NCI-H1436 (cell line): ENCODE data around the gene TMED10.
"Not testable (repeated sequence)": the region's sequence is repeated elsewhere in the genome, so short reads cannot be mapped to it uniquely, and the experiment has no call there.

Experiments used
- DNase-seq: peaks from one replicate; lab custom pipeline; 2025; lab: John Stamatoyannopoulos, UW

Gene TMED10

DNA sequence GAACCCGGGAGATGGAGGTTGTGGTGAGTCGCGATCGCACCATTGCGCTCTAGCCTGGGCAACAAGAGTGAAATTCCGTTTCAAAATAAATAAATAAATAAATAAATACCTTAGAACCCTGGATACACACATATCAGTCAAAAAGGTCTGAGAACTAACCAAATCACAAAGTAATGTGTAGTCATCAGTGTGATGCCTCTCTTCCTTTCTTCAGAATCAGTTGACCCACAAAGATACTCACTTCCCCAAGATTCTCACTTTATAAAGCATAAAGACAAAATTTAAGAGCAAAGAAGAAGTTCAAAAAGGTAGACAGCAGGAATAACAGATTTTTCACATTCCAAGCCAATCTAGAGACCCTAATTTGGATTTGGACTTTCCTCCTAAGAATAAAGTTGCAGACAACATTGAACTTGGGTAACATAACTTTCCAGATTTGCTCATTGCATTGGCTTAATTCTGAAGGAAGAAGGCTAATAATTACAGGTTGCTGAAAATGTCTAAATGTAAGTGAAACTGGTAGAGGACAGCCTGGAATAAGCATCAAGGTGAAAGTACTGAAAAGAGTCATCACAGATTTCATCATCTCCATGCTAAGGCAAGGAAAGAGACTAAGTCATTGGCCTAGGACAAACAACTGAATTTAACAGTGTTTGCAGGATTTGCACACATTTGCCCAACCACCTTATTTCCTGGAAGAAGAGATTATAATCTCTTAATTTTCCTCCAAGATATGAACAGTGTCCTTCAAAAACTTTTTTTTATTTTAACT is 17.4 kb downstream of the TMED10 start:
- no peak for DNase-seq

DNA sequence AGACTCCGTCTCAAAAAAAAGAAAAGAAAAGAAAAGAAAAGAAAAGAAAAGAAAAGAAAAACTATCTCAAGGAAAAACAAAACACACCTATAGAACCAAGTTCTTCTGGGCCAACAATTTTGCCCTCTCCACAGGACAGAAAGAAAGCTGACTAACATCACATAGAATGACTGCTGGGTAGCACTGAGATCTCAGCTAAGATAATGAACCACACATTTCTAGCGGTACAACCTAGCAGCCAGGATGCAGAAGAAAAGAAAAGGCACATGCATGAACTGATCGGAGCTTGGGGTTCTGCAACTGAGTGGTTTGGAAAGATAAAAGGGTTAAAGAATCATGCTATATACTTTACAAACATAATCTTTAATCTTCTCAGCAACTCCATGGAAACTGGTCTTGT is 19.5 kb downstream of the TMED10 start:
- DNase-seq: no peak

DNA sequence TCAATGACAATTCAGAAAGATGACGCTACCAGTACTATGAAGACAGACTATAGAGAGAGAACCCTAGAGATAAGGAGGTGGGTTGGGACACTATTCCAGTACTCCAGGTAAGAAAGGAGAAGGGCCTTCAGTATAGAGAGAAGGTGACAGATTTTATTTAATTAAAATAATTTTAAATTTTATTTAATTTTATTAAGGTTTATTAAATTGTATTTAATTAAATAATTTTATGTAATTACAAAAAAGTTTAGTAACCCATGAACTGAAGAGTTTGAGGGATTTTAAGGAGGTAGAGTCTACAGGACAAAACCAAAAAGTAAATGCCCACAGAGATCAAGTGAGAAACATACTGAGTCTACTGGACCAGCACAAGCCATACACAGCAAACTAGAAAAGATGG is 20.3 kb downstream of the TMED10 start:
- DNase-seq: no peak

DNA sequence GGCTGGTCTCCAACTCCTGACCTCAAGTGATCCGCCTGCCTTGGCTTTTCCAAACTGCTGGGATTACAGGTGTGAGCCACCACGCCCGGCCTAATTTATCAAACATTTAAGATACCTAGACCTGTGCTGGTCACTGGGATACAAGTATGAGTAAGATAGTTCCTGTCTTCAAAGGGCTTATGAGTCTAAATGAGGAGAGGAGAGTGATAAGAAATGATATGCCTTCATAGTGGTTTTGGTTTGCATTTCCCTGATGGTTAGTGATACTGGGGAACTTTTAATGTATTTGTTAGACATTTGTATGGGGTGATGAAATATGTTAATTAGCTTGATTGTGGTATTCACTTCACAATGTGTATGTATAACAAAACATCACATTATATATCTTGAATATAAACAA is 21.2 kb downstream of the TMED10 start:
- DNase-seq: no peak

DNA sequence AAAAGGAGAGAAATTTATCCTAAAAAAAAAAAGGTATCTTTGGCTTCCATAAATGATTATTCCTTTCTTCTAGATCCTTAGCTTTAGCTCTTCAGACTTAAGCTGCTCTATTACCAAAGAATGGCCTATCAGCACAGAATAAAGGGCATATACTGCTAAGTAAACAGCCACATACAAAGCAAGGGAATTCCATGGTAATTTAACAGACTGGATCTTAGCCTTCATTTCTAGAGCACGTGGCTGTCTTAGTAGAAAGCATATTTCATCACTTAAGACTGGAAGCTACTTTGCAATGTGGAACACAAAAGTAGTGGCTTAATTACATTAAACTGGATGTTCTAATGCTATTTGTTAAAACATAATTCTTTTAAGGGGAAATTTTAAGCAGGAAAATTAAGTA is 23.1 kb downstream of the TMED10 start:
- no peak for DNase-seq

DNA sequence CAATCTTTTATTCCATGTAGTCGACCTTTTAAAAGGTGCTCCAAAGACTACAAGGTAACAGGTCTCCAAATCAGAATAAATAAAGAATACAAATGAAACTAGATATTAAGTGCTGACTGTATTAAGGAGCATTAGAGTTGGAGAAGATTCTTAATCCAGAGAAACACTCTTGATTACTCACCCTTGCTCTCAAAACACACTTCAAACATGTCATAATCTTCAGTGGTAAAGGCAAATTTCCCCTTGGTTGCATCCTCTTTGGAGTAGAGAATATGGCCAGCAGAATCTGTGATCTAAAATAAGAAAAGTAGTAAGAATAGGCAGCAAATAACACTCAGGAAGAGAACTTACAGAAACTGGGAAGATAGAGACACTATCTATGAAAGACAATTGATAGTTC is 24.6 kb downstream of the TMED10 start:
- no peak for DNase-seq

DNA sequence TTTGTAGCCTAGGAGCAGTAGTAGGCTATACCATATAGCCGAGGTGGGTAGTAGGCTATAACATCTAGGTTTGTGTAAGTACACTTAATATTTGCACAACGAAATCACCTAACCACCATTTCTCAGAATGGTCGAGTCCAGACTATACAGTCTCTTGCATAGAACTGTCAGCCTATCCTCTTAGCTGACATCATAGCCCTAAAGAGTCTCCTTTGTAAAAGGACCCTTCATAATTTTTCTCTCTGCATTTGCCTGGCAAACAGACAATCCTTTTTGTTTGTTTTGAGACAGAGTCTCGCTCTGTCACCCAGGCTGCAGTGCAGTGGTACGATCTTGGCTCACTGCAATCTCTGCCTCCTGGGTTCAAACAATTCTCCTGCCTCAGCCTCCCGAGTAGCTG is 25.8 kb downstream of the TMED10 start:
- DNase-seq: not testable (repeated sequence)

DNA sequence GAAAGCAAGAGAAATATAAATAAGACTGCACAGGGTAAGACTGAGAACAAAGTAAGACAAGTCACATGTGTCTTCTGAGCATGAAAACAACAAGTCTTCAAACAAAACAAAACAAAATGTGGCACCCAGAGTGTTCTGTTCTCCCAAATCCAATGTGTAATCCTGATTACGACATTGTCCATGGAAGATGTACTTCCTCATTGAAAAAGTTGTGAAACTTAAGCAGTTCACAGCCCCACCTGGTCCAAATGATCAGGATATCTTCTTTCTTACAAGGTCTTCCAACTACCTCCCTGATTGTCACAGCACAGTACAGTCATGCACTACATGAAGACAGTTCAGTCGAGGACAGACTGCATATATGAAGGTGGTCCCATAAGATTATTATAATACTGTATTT is 26.3 kb downstream of the TMED10 start:
- no peak for DNase-seq

DNA sequence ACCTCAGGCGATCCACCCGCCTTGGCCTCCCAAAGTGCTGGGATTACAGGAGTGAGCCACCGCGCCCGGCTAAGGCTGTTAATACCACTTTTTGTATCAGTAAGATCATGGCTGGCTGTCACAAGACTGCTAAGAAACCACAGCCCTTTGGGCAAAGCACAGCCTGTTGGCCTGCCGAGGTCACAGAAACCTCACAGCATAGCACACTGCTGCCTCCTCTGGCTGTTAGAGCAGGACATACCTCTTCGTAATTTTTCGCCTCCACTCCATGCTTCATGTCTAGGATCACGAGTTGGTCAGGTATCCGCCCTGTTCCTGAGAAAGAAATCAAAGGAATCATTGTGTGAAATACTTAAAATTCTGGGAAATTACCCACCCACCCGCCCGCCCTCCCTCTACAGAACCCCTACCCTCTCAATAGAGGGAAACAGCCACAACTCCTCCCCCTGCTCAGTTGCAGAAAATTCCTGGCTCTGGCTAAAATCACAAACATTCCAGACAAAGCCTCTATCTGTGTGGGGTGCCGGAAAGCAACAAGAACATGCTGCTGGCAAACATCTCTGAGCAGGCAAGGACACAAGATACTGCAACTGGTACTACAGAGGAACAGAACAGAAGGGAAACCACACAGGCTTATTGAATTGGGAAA is 28.9 kb downstream of the TMED10 start:
- no peak for DNase-seq

DNA sequence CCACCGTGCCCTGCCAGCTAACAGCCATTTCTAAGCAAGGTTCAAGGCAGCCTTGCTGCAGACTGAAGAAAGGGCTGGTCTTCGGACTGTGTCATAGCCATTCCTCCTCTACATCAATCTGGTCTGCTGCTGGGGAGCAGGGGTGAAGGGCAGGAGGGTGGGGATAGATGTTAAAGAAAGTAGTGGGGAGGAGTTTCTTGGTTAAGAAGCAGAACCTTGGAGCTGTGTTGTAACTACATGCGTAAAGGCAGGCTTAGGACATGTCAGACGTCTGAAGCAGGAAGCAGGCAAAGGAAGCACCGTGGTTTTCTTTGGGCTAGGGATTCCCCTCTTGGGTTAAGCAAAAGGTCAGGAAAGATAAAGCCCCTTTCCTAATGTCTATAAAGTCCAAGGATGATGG is 31.5 kb downstream of the TMED10 start:
- DNase-seq: no peak

DNA sequence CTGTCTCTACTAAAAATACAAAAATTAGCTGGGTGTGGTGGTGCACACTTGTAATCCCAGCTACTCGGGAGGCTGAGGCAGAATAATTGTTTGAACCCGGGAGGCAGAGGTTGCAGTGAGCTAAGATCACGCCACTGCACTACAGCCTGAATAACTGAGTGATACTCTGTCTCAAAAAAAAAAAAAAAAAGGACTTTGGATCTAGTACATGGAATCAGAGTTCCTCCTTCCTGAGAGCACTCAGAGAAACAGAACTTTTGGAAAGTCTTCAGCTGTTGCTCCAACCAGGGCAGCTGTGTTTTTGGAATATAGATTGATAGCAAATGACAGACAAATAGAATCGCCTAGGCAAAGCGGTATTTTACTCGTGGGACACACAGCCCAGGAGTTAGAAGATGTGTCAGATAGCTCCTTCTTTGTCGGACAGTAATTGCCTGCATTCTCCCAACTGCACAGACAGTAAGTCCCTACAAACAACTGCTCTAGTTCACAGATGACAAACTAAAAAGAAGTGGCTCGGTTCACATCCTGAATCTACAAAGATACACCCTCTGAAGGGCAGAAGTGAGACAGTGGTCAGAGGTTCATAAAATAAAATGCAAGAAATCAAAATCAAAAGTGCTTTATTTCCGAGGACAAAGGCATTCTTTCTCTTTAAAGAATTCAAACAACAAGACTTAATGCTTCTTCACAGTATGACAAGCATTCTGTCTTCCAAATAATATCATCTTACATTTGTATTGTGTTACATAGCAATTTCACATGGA is 32.5 kb downstream of the TMED10 start:
- no peak for DNase-seq

DNA sequence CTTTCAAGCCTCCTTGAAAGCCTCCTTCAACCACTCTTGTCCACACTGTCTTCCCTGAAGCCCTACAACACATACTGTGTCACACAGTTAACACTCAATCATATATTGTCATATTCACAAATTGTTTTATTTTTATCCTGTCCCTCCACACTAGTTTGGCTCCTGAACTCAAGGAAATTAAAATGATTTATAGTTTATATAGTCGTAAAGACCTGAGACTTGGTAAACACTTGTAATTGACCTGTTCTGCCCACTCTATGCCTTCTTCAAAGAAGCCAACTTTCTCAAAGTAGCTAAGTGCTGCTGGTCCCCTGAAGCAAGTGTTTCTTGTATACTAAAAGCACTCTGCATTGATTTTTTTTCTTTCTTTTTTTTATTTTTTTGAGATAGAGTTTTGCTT is 33.9 kb downstream of the TMED10 start:
- no peak for DNase-seq

DNA sequence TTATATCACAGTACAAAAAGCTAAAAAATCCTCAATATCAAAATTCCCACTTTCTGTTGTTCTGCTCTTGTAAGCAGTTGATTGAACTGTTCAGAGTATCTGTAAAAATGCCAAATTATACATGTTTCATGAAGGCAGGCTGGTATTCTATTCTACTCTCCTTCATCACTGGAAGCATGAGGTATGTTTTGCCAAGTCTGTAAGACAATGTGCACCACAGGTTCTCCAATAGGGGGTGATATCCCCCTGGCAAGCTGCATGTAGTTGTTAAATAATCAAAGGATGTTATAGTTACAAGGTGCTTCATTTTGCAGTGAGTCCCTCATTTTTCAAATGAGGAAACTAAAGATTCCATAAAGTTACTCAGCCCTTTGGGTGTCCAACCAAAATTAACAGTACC is 34.4 kb downstream of the TMED10 start:
- no peak for DNase-seq

DNA sequence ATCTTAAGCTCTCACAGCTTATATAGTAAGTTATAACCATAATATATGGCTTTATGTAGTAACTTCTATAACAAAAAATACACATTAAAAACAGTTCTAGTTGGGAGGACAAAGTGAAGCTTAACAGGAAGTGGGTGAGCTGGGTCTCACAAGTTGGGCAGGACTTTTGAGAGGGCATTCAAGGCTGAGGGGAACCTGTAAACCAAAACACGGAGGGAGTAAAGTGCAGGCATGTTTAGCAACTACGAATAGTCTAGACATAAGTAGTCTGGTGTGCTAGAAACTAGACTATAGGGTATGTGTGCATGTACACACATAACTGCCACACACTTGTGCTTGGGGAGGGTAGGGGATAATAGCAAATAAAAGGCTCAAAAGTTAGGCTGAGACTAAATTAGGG is 35.4 kb downstream of the TMED10 start:
- no peak for DNase-seq

DNA sequence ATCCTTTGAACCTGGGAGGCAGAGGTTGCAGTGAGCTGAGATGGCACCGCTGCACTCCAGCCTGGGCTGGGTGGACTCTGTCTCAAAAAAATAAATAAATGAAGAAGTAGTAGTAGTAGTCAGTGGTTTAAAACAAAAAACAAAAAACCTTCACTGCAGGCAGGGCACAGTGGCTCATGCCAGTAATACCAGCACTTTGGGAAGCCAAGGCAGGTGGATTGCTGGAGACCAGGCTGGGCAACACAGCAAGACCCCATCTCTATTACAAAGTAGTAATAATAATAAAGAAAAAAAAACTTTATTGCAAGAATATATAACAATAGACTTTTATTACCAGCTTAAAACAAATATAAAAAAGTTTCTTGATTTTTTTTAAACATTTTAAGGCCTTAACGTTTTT is 35.8 kb downstream of the TMED10 start:
- no peak for DNase-seq

DNA sequence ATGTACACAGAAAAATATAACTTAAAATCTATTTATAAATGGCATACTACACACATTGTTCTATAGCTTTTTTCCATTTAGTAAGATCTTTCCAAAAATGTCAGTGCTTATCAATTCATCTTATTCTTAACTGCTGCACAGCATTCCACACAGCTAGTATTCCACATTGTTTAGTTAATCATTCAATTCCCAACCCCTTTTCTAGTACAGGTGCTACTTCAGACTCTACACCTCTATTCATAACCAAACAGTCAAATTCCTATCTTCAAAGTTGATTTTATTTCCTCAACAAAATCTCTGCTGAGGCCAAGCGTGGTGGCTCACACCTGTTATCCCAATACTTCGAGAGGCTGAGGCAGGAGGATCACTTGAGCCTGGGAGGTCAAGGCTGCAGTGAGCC is 37.2 kb downstream of the TMED10 start:
- DNase-seq: no peak

DNA sequence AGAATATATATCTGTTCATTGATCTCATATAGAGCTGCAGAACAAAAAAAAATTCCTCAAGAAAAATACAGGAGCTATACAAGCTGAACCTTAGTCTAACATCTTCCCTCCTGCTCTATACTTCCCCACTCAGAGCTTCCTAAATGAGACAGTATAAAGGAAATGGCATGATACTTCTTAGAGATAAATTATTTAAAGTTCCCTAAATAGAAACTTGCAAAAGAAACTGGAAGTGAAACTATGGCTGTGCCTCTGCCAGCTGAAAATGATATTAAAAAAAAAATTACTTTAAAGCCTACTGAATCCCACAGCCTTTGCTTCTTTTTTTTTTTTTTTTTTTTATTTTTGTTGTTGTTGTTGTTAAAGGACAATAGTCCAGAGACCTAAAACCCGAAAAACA is 37.9 kb downstream of the TMED10 start:
- no peak for DNase-seq

DNA sequence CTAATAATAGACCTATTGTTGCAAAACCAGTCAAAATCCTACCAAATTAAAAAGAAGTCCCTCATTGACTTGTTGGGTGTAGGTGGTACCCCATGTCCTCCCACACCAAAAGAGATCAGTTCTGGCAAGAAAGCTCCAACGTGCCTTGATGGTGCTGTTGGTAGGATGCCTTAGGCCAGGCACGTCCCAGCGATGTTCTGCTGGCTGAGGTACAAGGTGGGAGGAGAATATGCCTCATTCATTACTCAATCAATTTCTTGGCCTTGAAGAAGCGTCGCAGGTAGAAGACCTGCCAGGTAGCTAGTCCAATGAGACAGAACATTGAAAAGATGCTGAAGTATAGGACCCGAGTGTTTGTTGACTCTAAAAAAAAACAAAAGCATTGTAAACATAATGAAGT is 41.8 kb downstream of the TMED10 start:
- no peak for DNase-seq

DNA sequence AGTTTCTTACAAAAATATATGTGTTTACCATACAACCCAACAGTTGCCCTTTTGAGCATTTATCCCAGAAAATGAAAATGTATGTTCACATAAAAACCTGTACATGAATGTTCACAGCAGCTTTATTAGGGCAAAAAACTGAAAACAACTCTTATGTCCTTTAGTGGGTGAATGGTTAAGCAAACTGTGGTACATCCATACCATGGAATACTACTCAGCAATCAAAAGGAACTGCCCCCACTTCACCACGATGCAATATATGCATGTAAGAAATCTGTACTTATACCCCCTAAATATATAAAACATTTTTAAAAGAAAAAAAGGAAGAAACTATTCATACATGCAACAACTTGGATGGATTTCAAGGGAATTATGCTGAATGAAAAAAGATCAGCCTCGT is 42.8 kb downstream of the TMED10 start:
- no peak for DNase-seq

DNA sequence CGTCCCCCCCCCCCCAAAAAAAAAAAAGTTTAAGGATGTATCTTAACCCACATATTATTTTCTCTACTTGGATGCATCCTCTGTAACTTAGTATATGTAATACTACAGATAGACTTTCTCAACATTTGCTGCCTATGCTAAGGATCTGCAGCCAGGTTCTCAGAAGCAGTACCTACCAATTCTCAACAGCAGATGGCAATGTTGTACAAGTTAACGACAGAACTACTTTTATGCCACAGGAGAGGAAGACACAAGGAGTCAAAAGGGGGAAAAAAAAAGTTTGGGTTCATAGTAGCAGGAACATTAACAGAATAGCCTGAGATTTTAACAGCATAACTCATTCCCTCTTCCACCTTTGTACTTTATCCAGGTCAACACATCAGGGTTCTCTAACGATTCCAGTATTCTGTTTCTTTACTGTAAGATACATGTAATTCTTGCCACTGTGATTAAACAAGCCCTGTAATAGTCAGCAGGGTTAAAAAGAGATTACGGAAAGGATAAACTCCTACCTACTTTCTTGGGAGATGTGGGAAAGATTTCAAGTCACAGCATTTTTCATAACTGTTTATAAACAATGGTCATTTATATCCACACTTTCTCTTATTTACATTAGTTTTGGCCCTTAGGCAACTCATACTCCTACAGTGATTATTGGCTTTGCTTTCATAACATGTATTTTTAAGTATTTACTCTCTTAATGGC is 43.9 kb downstream of the TMED10 start:
- peak; percentile 51 for DNase-seq

DNA sequence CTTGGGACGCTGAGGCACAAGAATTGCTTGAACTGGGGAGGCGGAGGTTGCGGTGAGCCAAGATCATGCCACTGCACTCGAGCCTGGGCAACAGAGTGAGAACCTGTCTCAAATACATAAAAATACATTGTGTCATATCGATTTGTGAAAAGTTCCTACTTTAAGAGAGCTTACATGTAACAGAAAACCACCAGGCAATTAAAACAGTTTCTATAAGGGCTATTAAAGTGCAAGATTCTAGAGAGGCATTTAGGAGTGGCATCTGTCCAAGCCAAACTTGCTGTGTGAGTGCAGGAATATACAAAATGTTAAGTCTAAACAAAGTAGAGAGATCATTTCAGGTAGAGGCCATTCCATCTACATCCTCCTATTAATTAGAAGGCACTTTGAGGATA is 47.8 kb downstream of the TMED10 start:
- no peak for DNase-seq

DNA sequence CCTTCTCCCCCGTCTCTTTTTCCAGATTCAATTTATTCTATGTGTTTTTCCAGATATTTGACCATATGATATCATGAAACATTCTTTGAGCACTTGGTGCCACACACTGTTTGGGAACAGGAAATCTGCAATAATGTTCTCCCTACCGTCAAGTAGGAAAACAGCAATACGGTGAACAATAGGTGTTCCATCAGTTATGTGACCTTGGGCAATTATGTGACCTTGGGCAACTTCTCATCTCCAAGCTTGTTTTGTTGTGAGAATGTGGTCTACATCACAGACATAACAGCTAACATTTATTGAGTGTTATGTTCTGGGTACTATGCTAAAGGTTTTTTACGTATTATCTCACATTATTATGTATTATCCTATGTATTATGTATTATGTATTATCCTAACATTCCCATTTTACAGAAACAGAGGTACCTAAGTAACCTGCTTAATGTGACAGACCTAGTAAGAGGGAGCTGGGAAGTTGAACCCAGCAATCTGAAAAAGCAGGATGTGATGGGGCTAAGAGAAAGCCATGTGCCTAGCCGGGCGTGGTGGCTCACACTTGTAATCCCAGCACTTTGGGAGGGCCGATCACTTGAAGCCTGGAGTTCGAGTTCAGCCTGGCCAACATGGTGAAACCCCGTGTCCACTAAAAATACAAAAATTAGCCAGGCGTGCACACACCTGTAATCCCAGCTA is 48.4 kb downstream of the TMED10 start:
- no peak for DNase-seq
